HG02642 (cell line): ENCODE results near the gene KLHDC1.
"Not testable (repeated sequence)": the region's sequence is repeated elsewhere in the genome, so short reads cannot be mapped to it uniquely, and the experiment has no call there.

Experiments
- ATAC-seq: cut with Tn5 transposase; IDR thresholded peaks from one replicate; pipeline ENCODE4 v1.9.1; 2021; ENCODE audit warnings: mild to moderate bottlenecking; ENCODE audit not compliant: unreplicated experiment, poor library complexity

KLHDC1 gene

GRCh38 chr14:49774106-49774505 is 81.2 kb downstream of the KLHDC1 start:
- no peak for ATAC-seq

- ATAC-seq: no peak
These were observed 85.5 kb downstream of the KLHDC1 start for GRCh38 chr14:49778421-49778820.

GRCh38 chr14:49781040-49781439 is 88.1 kb downstream of the KLHDC1 start:
- ATAC-seq: not testable (repeated sequence)

- ATAC-seq: no peak
These were observed 90.6 kb downstream of the KLHDC1 start for GRCh38 chr14:49783394-49784014.

GRCh38 chr14:49786315-49786714 is 93.4 kb downstream of the KLHDC1 start:
- ATAC-seq: no peak

GRCh38 chr14:49792618-49793017 is 99.7 kb downstream of the KLHDC1 start:
- ATAC-seq: no peak

- ATAC-seq: no peak
These were observed 103.1 kb downstream of the KLHDC1 start for GRCh38 chr14:49796025-49796424.
